CD1c-positive myeloid dendritic cell (primary cell): ENCODE measurements around the gene CBX5.
A peak's percentile ranks its signal among the peaks of the same experiment; 100 is the strongest.
"Not testable (repeated sequence)": the region's sequence is repeated elsewhere in the genome, so short reads cannot be mapped to it uniquely, and the experiment has no call there.

Experiments used
- DNase-seq: peaks from one replicate; pipeline ENCODE4 v3.0.0-alpha.2; 2016; ENCODE audit errors: extremely low spot score

Gene CBX5

GRCh38 chr12:54197431-54197909 is 82.5 kb downstream of the CBX5 start:
- DNase-seq = no peak

- no peak for DNase-seq
Measured at GRCh38 chr12:54197010-54197409, 82.9 kb downstream of the CBX5 start.

GRCh38 chr12:54196396-54196795 is 83.5 kb downstream of the CBX5 start:
- peak; percentile 59 for DNase-seq

- DNase-seq = peak; percentile 76
Measured at GRCh38 chr12:54195737-54196347, 84.1 kb downstream of the CBX5 start.

GRCh38 chr12:54195080-54195736 is 84.7 kb downstream of the CBX5 start:
- no peak for DNase-seq

- not testable (repeated sequence) for DNase-seq
Measured at GRCh38 chr12:54194611-54195010, 85.3 kb downstream of the CBX5 start.

- no peak for DNase-seq
Measured at GRCh38 chr12:54193434-54193833, 86.5 kb downstream of the CBX5 start.

GRCh38 chr12:54191550-54192022 is 88.3 kb downstream of the CBX5 start:
- peak; percentile 84 for DNase-seq

GRCh38 chr12:54191126-54191525 is 88.8 kb downstream of the CBX5 start:
- no peak for DNase-seq

- no peak for DNase-seq
Measured at GRCh38 chr12:54189198-54189539, 90.8 kb downstream of the CBX5 start.

- no peak for DNase-seq
Measured at GRCh38 chr12:54187075-54187474, 92.8 kb downstream of the CBX5 start.

- no peak for DNase-seq
Measured at GRCh38 chr12:54185919-54186318, 94.0 kb downstream of the CBX5 start.

GRCh38 chr12:54185297-54185696 is 94.6 kb downstream of the CBX5 start:
- DNase-seq = not testable (repeated sequence)

GRCh38 chr12:54184024-54184805 is 95.7 kb downstream of the CBX5 start:
- DNase-seq = no peak

- DNase-seq = no peak
Measured at GRCh38 chr12:54182981-54183380, 96.9 kb downstream of the CBX5 start.

GRCh38 chr12:54182086-54182485 is 97.8 kb downstream of the CBX5 start:
- no peak for DNase-seq
